K562 (cell line): ENCODE data around the gene CENPC. TPM values are rescaled to one million over a fixed set of nuclear protein-coding genes. Genes with fewer than 3 reads are reported as not detected.

Experiments used
- ARID1B ChIP-seq: fragments of 450-650 bp; IDR thresholded peaks from 2 replicates; pipeline ENCODE4 v1.6.1; 2016; ENCODE audit warnings: antibody characterized with exemption, mild to moderate bottlenecking, inconsistent platforms
- CXXC5 ChIP-seq: fragments of 250-450 bp; sonication (Bioruptor Pico); IDR thresholded peaks from 2 replicates; pipeline ENCODE4 v1.8.0; 2022; ENCODE audit warnings: inconsistent platforms, mild to moderate bottlenecking, moderate library complexity
- HDAC1 ChIP-seq, 2 experiments: fragments of 450-650 bp; IDR thresholded peaks; 2 replicates each; pipeline ENCODE4 v1.6.1; 2016 to 2017; ENCODE audit warnings: inconsistent platforms in 1 of 2, mild to moderate bottlenecking in 1 of 2, moderate library complexity in 1 of 2
- HMG20B ChIP-seq: fragments of 250-450 bp; sonication (Bioruptor Pico); IDR thresholded peaks from 2 replicates; pipeline ENCODE4 v1.5.0; 2021; ENCODE audit warnings: mild to moderate bottlenecking
- ILK ChIP-seq: fragments of 450-650 bp; IDR thresholded peaks from 2 replicates; pipeline ENCODE4 v1.6.1; 2016; ENCODE audit warnings: missing genetic modification characterization, low read depth, mild to moderate bottlenecking, missing compliant biosample characterization, moderate library complexity, borderline replicate concordance
- MCM3 ChIP-seq: fragments of 450-650 bp; IDR thresholded peaks from 2 replicates; pipeline ENCODE4 v1.6.1; 2016
- MCM5 ChIP-seq: fragments of 450-650 bp; IDR thresholded peaks from 2 replicates; pipeline ENCODE4 v1.6.1; 2016; ENCODE audit warnings: low read depth
- NCOA4 ChIP-seq: fragments of 450-650 bp; IDR thresholded peaks from 2 replicates; pipeline ENCODE4 v1.6.1; 2018; ENCODE audit warnings: mild to moderate bottlenecking; ENCODE audit not compliant: partially characterized antibody
- PTTG1 ChIP-seq: fragments of 450-650 bp; IDR thresholded peaks from 2 replicates; pipeline ENCODE4 v1.6.1; 2016; ENCODE audit warnings: low read depth, mild to moderate bottlenecking, missing genetic modification characterization, missing compliant biosample characterization
- RB1 ChIP-seq: fragments of 450-650 bp; IDR thresholded peaks from 2 replicates; pipeline ENCODE4 v1.6.1; 2017; ENCODE audit warnings: low read depth, mild to moderate bottlenecking
- SIX5 ChIP-seq, 2 experiments: IDR thresholded peaks; 2 replicates each; pipeline ENCODE4 v1.6.1; 2011; ENCODE audit warnings: low read length in 2 of 2, borderline replicate concordance in 1 of 2, low read depth in 1 of 2, mild to moderate bottlenecking in 1 of 2, moderate library complexity in 1 of 2; ENCODE audit not compliant: insufficient read depth in 1 of 2
- ZNF253 ChIP-seq: fragments of 250-450 bp; sonication (Bioruptor Pico); conservative IDR thresholded peaks from 2 replicates; pipeline ENCODE4 v1.6.1; 2021; ENCODE audit warnings: mild to moderate bottlenecking
- ZNF282 ChIP-seq: sonication (generic); formaldehyde crosslinking; IDR thresholded peaks from 2 replicates; pipeline ENCODE4 v1.8.1; 2023; ENCODE audit warnings: missing genetic modification reagents
- polyA plus RNA-seq, 8 experiments: library from polyadenylated mRNA; depleted of rRNA in 4 of 8; stranded (reverse) in 5 of 8; unstranded in 3 of 8; fragments of >200 nt; fragmentation: Nextera tagmentation in 2 of 8; fragmentation: Illumina TruSeq in 1 of 8; extraction: Ambion mirVana in 2 of 8; extraction: Trizol in 1 of 8; gene quantifications; 2 replicates each; pipeline versions ENCODE4 v1.2.1 to v1.2.3, GENCODE V29; 2011 to 2014; ENCODE audit warnings: inconsistent platforms in 1 of 8, missing spikeins in 1 of 8
- total RNA-seq, 7 experiments: library from RNA; depleted of rRNA in 6 of 7; stranded (reverse); fragments of >200 nt in 6 of 7; fragmentation: Illumina TruSeq in 2 of 7; extraction: Trizol in 2 of 7; gene quantifications; 2 replicates each; pipeline versions ENCODE4 v1.2.1 to v1.2.3, GENCODE V29; 2011 to 2021; ENCODE audit warnings: low replicate concordance in 1 of 7
- TF ChIP-seq, protein P1 (sequence below): sonication (generic); formaldehyde crosslinking; IDR thresholded peaks from 2 replicates; pipeline ENCODE4 v1.8.1; 2023; ENCODE audit warnings: mild to moderate bottlenecking, missing genetic modification reagents
- TF ChIP-seq, protein P2 (sequence below): sonication (generic); formaldehyde crosslinking; IDR thresholded peaks from 2 replicates; pipeline ENCODE4 v1.8.1; 2023; ENCODE audit warnings: mild to moderate bottlenecking, missing genetic modification reagents, moderate library complexity
- TF ChIP-seq, protein P3 (sequence below): sonication (generic); formaldehyde crosslinking; IDR thresholded peaks from 2 replicates; pipeline ENCODE4 v1.8.0; 2023; ENCODE audit warnings: mild to moderate bottlenecking, missing genetic modification reagents
- TF ChIP-seq, protein P4 (sequence below): fragments of 250-450 bp; sonication (Bioruptor Pico); IDR thresholded peaks from 2 replicates; pipeline ENCODE4 v1.8.0; 2022; ENCODE audit warnings: moderate library complexity, mild to moderate bottlenecking, inconsistent platforms

CENPC gene
- total and polyA plus RNA-seq, 9 of the 15 experiments (the other 6 are each of a cell fraction or from before 2014, with no cell fraction given) = 18.1 to 48.5 (median 30.8) TPM

DNA sequence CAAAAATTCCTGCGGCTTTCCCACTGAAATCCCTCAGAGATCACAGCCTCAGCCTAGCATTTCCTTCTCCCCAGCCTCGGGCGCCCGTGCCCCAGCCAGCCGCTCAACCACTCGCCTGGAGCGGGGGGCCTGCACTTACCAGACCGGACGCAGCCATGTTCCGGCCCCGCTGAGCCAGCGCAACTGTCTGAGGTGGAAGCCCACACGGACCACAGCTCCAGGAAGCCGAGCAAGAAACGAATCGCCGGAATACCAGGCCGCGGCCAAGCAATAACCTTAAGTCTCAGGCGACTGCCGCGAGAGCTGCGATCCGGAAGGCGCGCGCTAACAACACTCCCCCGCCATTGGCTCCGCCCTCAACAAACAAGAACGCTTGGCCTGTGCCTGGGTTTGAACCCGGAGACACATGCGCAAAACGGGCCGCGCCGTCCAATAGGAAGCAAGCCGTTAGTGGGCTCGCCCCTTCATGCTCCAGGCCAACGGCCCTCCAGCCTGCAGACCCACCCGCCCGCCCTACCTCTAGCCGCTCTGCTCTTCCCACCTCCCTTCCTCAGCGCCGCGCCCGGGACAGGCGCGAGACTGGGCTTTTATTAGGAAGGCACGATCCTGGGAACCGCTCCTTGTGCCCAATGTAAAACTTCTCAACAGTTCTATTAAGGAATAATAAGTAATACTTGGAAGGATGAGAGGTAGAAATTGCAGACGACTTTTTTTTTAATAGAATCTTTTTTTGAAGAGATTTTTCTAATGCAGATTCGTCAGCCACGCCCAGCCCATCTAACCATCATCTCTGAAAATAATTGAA is at the start of gene CENPC (continued):
- TF ChIP-seq ILK (tag) = no peak
- TF ChIP-seq PTTG1 = no peak
- peak; percentile 82 for TF ChIP-seq CXXC5 (CRISPR knock-in tag)
- TF ChIP-seq, protein P1, sequence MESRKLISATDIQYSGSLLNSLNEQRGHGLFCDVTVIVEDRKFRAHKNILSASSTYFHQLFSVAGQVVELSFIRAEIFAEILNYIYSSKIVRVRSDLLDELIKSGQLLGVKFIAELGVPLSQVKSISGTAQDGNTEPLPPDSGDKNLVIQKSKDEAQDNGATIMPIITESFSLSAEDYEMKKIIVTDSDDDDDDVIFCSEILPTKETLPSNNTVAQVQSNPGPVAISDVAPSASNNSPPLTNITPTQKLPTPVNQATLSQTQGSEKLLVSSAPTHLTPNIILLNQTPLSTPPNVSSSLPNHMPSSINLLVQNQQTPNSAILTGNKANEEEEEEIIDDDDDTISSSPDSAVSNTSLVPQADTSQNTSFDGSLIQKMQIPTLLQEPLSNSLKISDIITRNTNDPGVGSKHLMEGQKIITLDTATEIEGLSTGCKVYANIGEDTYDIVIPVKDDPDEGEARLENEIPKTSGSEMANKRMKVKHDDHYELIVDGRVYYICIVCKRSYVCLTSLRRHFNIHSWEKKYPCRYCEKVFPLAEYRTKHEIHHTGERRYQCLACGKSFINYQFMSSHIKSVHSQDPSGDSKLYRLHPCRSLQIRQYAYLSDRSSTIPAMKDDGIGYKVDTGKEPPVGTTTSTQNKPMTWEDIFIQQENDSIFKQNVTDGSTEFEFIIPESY = peak; percentile 29; the same call in 1 of the 2 replicates
- no peak for TF ChIP-seq ZNF253 (CRISPR knock-in tag)
- TF ChIP-seq RB1 = peak; percentile 84
- TF ChIP-seq NCOA4 = no peak
- TF ChIP-seq, protein P2, sequence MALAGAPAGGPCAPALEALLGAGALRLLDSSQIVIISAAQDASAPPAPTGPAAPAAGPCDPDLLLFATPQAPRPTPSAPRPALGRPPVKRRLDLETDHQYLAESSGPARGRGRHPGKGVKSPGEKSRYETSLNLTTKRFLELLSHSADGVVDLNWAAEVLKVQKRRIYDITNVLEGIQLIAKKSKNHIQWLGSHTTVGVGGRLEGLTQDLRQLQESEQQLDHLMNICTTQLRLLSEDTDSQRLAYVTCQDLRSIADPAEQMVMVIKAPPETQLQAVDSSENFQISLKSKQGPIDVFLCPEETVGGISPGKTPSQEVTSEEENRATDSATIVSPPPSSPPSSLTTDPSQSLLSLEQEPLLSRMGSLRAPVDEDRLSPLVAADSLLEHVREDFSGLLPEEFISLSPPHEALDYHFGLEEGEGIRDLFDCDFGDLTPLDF (CRISPR knock-in tag) = peak; percentile 81; the same call in 1 of the 2 replicates
- no peak for TF ChIP-seq MCM3
- TF ChIP-seq, protein P3, sequence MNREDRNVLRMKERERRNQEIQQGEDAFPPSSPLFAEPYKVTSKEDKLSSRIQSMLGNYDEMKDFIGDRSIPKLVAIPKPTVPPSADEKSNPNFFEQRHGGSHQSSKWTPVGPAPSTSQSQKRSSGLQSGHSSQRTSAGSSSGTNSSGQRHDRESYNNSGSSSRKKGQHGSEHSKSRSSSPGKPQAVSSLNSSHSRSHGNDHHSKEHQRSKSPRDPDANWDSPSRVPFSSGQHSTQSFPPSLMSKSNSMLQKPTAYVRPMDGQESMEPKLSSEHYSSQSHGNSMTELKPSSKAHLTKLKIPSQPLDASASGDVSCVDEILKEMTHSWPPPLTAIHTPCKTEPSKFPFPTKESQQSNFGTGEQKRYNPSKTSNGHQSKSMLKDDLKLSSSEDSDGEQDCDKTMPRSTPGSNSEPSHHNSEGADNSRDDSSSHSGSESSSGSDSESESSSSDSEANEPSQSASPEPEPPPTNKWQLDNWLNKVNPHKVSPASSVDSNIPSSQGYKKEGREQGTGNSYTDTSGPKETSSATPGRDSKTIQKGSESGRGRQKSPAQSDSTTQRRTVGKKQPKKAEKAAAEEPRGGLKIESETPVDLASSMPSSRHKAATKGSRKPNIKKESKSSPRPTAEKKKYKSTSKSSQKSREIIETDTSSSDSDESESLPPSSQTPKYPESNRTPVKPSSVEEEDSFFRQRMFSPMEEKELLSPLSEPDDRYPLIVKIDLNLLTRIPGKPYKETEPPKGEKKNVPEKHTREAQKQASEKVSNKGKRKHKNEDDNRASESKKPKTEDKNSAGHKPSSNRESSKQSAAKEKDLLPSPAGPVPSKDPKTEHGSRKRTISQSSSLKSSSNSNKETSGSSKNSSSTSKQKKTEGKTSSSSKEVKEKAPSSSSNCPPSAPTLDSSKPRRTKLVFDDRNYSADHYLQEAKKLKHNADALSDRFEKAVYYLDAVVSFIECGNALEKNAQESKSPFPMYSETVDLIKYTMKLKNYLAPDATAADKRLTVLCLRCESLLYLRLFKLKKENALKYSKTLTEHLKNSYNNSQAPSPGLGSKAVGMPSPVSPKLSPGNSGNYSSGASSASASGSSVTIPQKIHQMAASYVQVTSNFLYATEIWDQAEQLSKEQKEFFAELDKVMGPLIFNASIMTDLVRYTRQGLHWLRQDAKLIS = peak; percentile 97
- TF ChIP-seq, protein P4, sequence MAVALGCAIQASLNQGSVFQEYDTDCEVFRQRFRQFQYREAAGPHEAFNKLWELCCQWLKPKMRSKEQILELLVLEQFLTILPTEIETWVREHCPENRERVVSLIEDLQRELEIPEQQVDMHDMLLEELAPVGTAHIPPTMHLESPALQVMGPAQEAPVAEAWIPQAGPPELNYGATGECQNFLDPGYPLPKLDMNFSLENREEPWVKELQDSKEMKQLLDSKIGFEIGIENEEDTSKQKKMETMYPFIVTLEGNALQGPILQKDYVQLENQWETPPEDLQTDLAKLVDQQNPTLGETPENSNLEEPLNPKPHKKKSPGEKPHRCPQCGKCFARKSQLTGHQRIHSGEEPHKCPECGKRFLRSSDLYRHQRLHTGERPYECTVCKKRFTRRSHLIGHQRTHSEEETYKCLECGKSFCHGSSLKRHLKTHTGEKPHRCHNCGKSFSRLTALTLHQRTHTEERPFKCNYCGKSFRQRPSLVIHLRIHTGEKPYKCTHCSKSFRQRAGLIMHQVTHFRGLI (CRISPR knock-in tag) = no peak
- no peak for TF ChIP-seq MCM5
- TF ChIP-seq HDAC1 (IDR thresholded peaks at IDR 0.05) = peak in 1 of 2 experiments; percentile 49; a peak in 2 of 4 replicates
- no peak for TF ChIP-seq ARID1B
- TF ChIP-seq SIX5 (IDR thresholded peaks at IDR 0.05; ENCODE audit: borderline replicate concordance in 1 of 2, insufficient read depth in 1 of 2, low read depth in 1 of 2, low read length in 2 of 2) = no peak
- no peak for TF ChIP-seq ZNF282 (CRISPR knock-in tag)
- no peak for TF ChIP-seq HMG20B (CRISPR knock-in tag)
